Endodermal cell (in vitro differentiated cells): ENCODE data around the gene STPG3. TPM values are rescaled to one million over a fixed set of nuclear protein-coding genes. Genes with fewer than 3 reads are reported as not detected.

Source experiments
- DNase-seq: peaks from one replicate; pipeline ENCODE4 v3.0.0-alpha.2; 2017
- H3K27ac ChIP-seq: 2 replicates; pipeline ENCODE4 v1.5.1; 2013; ENCODE audit warnings: mild to moderate bottlenecking, low read depth, low read length, moderate library complexity
- H3K27me3 ChIP-seq: 2 replicates; pipeline ENCODE4 v1.6.1; 2013; ENCODE audit warnings: mild to moderate bottlenecking, low read length, moderate library complexity; ENCODE audit not compliant: insufficient read depth, control insufficient read depth, poor library complexity, severe bottlenecking
- H3K36me3 ChIP-seq: 2 replicates; pipeline ENCODE4 v1.7.0; 2013; ENCODE audit warnings: mild to moderate bottlenecking, low read length, moderate library complexity; ENCODE audit not compliant: control insufficient read depth, insufficient read depth
- H3K4me1 ChIP-seq: one replicate; pipeline ENCODE4 v1.7.0; 2013; ENCODE audit warnings: low read length; ENCODE audit not compliant: control insufficient read depth, insufficient read depth
- H3K4me3 ChIP-seq: 2 replicates; pipeline ENCODE4 v1.5.1; 2013; ENCODE audit warnings: mild to moderate bottlenecking, low read length, moderate library complexity
- H3K9ac ChIP-seq: 2 replicates; pipeline ENCODE4 v1.6.1; 2013; ENCODE audit warnings: mild to moderate bottlenecking, low read length, moderate library complexity; ENCODE audit not compliant: poor library complexity, severe bottlenecking; ENCODE audit errors: extremely low read depth
- H3K9me3 ChIP-seq: 2 replicates; pipeline ENCODE4 v1.6.1; 2013; ENCODE audit warnings: mild to moderate bottlenecking, low read length, moderate library complexity; ENCODE audit not compliant: control insufficient read depth
- H3K27ac Mint-ChIP-seq: 2 replicates; pipeline ENCODE4 v1.8.0; 2020; ENCODE audit warnings: mixed read lengths
- H3K27me3 Mint-ChIP-seq: 2 replicates; pipeline ENCODE4 v1.8.0; 2021; ENCODE audit warnings: mild to moderate bottlenecking, mixed read lengths; ENCODE audit not compliant: insufficient read depth
- H3K36me3 Mint-ChIP-seq: 2 replicates; pipeline ENCODE4 v1.8.0; 2020; ENCODE audit warnings: low read depth, mixed read lengths
- H3K4me1 Mint-ChIP-seq: 2 replicates; pipeline ENCODE4 v1.8.0; 2020; ENCODE audit warnings: mixed read lengths
- H3K4me3 Mint-ChIP-seq: 2 replicates; pipeline ENCODE4 v1.8.0; 2020; ENCODE audit warnings: mild to moderate bottlenecking, moderate library complexity, mixed read lengths
- H3K9me3 Mint-ChIP-seq: 2 replicates; pipeline ENCODE4 v1.8.0; 2020; ENCODE audit warnings: mild to moderate bottlenecking, mixed read lengths
- CTCF ChIP-seq: fragments of 200-600 bp; sonication (generic); conservative IDR thresholded peaks from 2 replicates; pipeline ENCODE4 v1.5.0; 2021; ENCODE audit warnings: antibody characterized with exemption, mild to moderate bottlenecking
- WGBS, 2 experiments: methylation state at CpG; one replicate each; pipeline versions ENCODE4 v1.1.5 to v1.1.7; 2013; ENCODE audit warnings: missing lambda C conversion rate in 2 of 2, mixed read lengths in 1 of 2; ENCODE audit not compliant: insufficient coverage in 1 of 2, insufficient read length in 1 of 2; 5-methylcytosine and 5-hydroxymethylcytosine counted together
- total RNA-seq, 2 donors: library from RNA; stranded (reverse); fragmentation: NEBNext Ultra II Directional in 1 of 2; extraction: Animal tissue kit (Norgen Biotek cat#: 25700) in 1 of 2; gene quantifications; 2 replicates in 1 of 2; 3 replicates in 1 of 2; pipeline ENCODE4 v1.2.1, GENCODE V29; 2021

Gene STPG3
- total RNA-seq, 2 donors from 2014 or later, result not detected

DNA sequence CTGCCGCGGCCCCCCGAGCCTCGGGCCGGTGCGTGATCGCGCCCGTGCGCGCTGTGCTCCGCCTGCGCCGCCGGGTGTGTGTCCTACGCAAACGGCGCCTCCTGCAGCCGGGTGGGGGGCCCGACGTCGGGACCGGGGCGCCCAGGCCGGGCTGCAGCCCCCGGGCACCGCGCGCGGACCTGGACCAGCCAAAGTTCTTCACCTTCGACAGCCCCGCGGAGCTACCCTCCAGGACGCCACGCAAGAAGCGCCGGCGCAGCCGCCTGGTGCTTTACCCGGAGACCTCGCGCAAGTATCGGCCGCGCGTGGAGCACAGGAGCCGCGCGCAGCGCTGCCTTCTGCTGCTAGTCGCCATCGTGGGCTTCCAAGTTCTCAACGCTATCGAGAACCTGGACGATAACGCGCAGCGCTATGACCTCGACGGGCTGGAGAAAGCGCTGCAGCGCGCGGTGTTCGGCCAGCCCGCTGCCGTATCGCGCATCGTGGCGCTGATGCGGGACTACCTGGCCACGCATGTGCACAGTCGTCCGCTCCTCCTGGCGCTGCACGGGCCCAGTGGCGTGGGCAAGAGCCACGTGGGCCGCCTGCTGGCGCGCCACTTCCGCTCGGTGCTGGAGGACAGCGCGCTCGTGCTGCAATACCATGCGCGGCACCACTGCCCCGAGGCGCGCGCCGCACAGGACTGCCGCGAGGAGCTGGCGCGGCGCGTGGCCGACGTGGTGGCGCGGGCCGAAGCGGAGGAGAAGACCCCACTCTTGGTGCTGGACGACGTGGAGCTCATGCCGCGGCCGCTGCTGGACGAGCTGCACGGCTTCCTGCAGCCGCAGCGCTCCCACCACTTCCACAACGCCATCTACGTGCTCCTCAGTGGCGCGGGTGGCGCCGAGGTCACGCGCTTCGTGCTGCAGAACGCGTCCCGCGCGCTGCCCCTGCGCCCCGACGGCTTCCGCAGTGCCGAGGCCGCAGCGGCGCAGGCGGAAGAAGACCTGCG lies 27.9 kb downstream of the STPG3 start:
- H3K36me3 Mint-ChIP-seq, result peaks cover 8% of the 10 kb centered on the region
- no peak overlapping the region for H3K9ac ChIP-seq

DNA sequence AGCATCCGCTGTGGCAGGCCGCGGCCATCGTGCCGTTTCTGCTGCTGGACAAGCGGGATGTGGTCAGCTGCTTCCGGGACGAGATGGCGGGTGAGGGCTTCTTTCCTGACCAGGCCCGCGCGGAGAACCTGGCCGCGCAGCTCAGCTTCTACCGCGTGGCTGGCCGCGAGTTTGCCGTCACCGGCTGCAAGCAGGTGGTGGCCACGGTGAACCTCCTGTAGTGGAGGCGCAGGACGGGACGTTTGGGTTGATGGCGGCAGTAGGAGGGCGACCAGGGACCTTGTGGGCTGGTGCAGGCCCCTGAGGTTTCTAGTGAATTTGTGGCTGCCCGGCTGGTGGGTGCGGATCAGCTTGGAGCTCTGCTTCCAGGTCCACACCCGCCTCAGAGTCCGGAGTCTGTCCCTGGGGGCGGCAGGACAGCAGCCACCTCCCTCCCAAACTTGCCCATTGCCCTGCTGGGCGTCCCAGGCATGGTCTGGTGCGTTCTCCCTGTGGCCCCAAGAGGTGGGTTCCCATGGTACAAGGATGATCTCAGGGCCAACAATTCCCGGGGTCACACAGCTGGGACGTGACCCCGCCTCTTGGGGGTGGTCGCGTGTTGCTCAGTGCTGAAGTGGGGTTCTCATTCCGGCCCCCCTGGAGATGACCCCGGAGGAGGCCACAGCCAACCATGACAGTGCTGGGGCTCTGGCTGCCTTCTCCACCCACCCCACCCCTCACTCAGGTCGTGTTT lies 28.8 kb downstream of the STPG3 start:
- H3K36me3 Mint-ChIP-seq, result peaks cover 3% of the 10 kb centered on the region
- peak overlapping the region; percentile 49 for H3K4me3 Mint-ChIP-seq
- H3K27ac Mint-ChIP-seq, result no peak overlapping the region
- no peak overlapping the region for H3K27ac ChIP-seq
- peaks cover 15% of the 10 kb centered on the region for H3K27me3 Mint-ChIP-seq
- TF ChIP-seq CTCF, result no peak
- peaks cover 16% of the 10 kb centered on the region for H3K4me1 Mint-ChIP-seq
- no peaks in the 10 kb centered on the region for H3K36me3 ChIP-seq
- H3K9ac ChIP-seq, result no peak overlapping the region
- no peaks in the 10 kb centered on the region for H3K9me3 Mint-ChIP-seq
- H3K4me1 ChIP-seq, result peaks cover 10% of the 10 kb centered on the region
- H3K9me3 ChIP-seq, result no peaks in the 10 kb centered on the region
- DNase-seq, result peak; percentile 48
- 96 to 99% methylated on average over 38 to 41 of the region's 41 CpGs for WGBS, 2 experiments
- H3K27me3 ChIP-seq, result no peaks in the 10 kb centered on the region
- H3K4me3 ChIP-seq, result no peak overlapping the region

More for the DNA sequence above, 27.9 kb downstream of the STPG3 start:
- Mint-ChIP-seq H3K27me3 (peaks cover 13% of the 10 kb centered on the region), H3K9me3 (no peaks in the 10 kb centered on the region), H3K4me1 (peaks cover 20% of the 10 kb centered on the region), H3K27ac (no peak overlapping the region), H3K4me3 (peak overlapping the region; percentile 49)
- DNase-seq, result peak; percentile 36
- Histone ChIP-seq H3K27ac (no peak overlapping the region), H3K4me1 (peaks cover 10% of the 10 kb centered on the region), H3K9me3 (no peaks in the 10 kb centered on the region), H3K4me3 (no peak overlapping the region), H3K27me3 (no peaks in the 10 kb centered on the region), H3K36me3 (no peaks in the 10 kb centered on the region)
- whole genome bisulfite sequencing, 2 experiments, result 88 to 98% methylated on average over 109 to 139 of the region's 139 CpGs
- no peak for TF ChIP-seq CTCF

- no peaks in the 10 kb centered on the region for H3K9me3 Mint-ChIP-seq
- H3K27ac ChIP-seq, result no peak overlapping the region
- H3K27me3 ChIP-seq, result no peaks in the 10 kb centered on the region
- H3K9me3 ChIP-seq, result no peaks in the 10 kb centered on the region
- peaks cover 15% of the 10 kb centered on the region for H3K27me3 Mint-ChIP-seq
- H3K4me3 Mint-ChIP-seq, result peak overlapping the region; percentile 49
- H3K4me1 Mint-ChIP-seq, result peaks cover 9% of the 10 kb centered on the region
- DNase-seq, result peak; percentile 87
- H3K9ac ChIP-seq, result no peak overlapping the region
- H3K36me3 Mint-ChIP-seq, result peaks cover 3% of the 10 kb centered on the region
- H3K36me3 ChIP-seq, result no peaks in the 10 kb centered on the region
- peak; percentile 77 for TF ChIP-seq CTCF
- WGBS, 2 experiments, result 82 to 85% methylated on average over 42 to 85 of the region's 85 CpGs
- peaks cover 10% of the 10 kb centered on the region for H3K4me1 ChIP-seq
- H3K4me3 ChIP-seq, result no peak overlapping the region
- no peak overlapping the region for H3K27ac Mint-ChIP-seq
Measured at GRCh38 chr9:137280474-137281344, 29.6 kb downstream of the STPG3 start.
